H9 (cell line): Measurements from ENCODE around the gene PLEKHM3. TPM values are rescaled to one million over a fixed set of nuclear protein-coding genes. Genes with fewer than 3 reads are reported as not detected.

ENCODE experiments used
- DNase-seq: peaks from one replicate; pipeline ENCODE4 v3.0.0-alpha.2; 2017
- H2AFZ ChIP-seq: one replicate; pipeline ENCODE4 v1.6.1; 2013; ENCODE audit warnings: mild to moderate bottlenecking, low read length, control low read depth, moderate library complexity
- H2AK5ac ChIP-seq: 2 replicates; pipeline ENCODE4 v1.6.1; 2013; ENCODE audit warnings: low read length, control low read depth, mixed read lengths; ENCODE audit not compliant: insufficient read length
- H2BK120ac ChIP-seq: one replicate; pipeline ENCODE4 v1.6.1; 2013; ENCODE audit warnings: low read depth, mild to moderate bottlenecking, low read length, control low read depth, inconsistent platforms; ENCODE audit not compliant: poor library complexity, severe bottlenecking
- H2BK12ac ChIP-seq: 2 replicates; pipeline ENCODE4 v1.6.1; 2013; ENCODE audit warnings: low read length, control low read depth, mixed read lengths, low read depth; ENCODE audit not compliant: insufficient read length
- H2BK15ac ChIP-seq: 2 replicates; pipeline ENCODE4 v1.6.1; 2013; ENCODE audit warnings: low read depth, low read length, control low read depth
- H2BK20ac ChIP-seq: one replicate; pipeline ENCODE4 v1.6.1; 2013; ENCODE audit warnings: low read depth, mild to moderate bottlenecking, low read length, control low read depth, inconsistent platforms; ENCODE audit not compliant: poor library complexity, severe bottlenecking
- H2BK5ac ChIP-seq: 2 replicates; pipeline ENCODE4 v1.6.1; 2013; ENCODE audit warnings: low read length, control low read depth, mixed read lengths; ENCODE audit not compliant: insufficient read length
- H3K14ac ChIP-seq: 2 replicates; pipeline ENCODE4 v1.6.1; 2013; ENCODE audit warnings: low read length, control low read depth; ENCODE audit not compliant: insufficient read depth
- H3K18ac ChIP-seq: 2 replicates; pipeline ENCODE4 v1.6.1; 2013; ENCODE audit warnings: low read depth, mild to moderate bottlenecking, mixed read lengths, low read length, control low read depth; ENCODE audit not compliant: insufficient read length
- H3K23ac ChIP-seq: 2 replicates; pipeline ENCODE4 v1.6.1; 2013; ENCODE audit warnings: low read length, control low read depth, mixed read lengths, low read depth; ENCODE audit not compliant: insufficient read length
- H3K23me2 ChIP-seq: 2 replicates; pipeline ENCODE4 v1.6.1; 2013; ENCODE audit warnings: low read depth, mild to moderate bottlenecking, mixed read lengths, low read length, control low read depth; ENCODE audit not compliant: insufficient read length, poor library complexity, severe bottlenecking
- H3K27ac ChIP-seq: 2 replicates; pipeline ENCODE4 v1.5.1; 2013; ENCODE audit warnings: low read length, control low read depth, mixed read lengths, low read depth; ENCODE audit not compliant: insufficient read length
- H3K27me3 ChIP-seq: 2 replicates; pipeline ENCODE4 v1.6.1; 2013; ENCODE audit warnings: low read length, control low read depth, inconsistent platforms; ENCODE audit not compliant: insufficient read depth
- H3K4ac ChIP-seq: 2 replicates; pipeline ENCODE4 v1.6.1; 2013; ENCODE audit warnings: low read depth, mild to moderate bottlenecking, control low read depth, inconsistent platforms, low read length, moderate library complexity
- H3K4me1 ChIP-seq: 2 replicates; pipeline ENCODE4 v1.6.1; 2013; ENCODE audit warnings: low read length, control low read depth, inconsistent platforms; ENCODE audit not compliant: insufficient read depth
- H3K4me2 ChIP-seq: 2 replicates; pipeline ENCODE4 v1.6.1; 2013; ENCODE audit warnings: low read length, control low read depth, mixed read lengths; ENCODE audit not compliant: insufficient read length, insufficient read depth
- H3K56ac ChIP-seq: 2 replicates; pipeline ENCODE4 v1.6.1; 2013; ENCODE audit warnings: low read depth, mild to moderate bottlenecking, mixed read lengths, low read length, control low read depth; ENCODE audit not compliant: insufficient read length
- H3K79me1 ChIP-seq: 2 replicates; pipeline ENCODE4 v1.6.1; 2013; ENCODE audit warnings: low read depth, mild to moderate bottlenecking, moderate library complexity, low read length, control low read depth, inconsistent platforms; ENCODE audit not compliant: insufficient read depth, poor library complexity, severe bottlenecking
- H3K79me2 ChIP-seq: 2 replicates; pipeline ENCODE4 v1.6.1; 2013; ENCODE audit warnings: low read length, control low read depth, inconsistent platforms; ENCODE audit not compliant: insufficient read depth
- H3K9ac ChIP-seq: 2 replicates; pipeline ENCODE4 v1.6.1; 2013; ENCODE audit warnings: low read length, control low read depth, mixed read lengths; ENCODE audit not compliant: insufficient read length; ENCODE audit errors: extremely low read depth
- H3K9me3 ChIP-seq: one replicate; pipeline ENCODE4 v1.6.1; 2013; ENCODE audit warnings: low read depth, low read length, inconsistent platforms; ENCODE audit not compliant: control insufficient read depth
- H3T11ph ChIP-seq: one replicate; pipeline ENCODE4 v1.6.1; 2013; ENCODE audit warnings: mild to moderate bottlenecking, low read length, control low read depth, inconsistent platforms
- H4K20me1 ChIP-seq: one replicate; pipeline ENCODE4 v1.6.1; 2013; ENCODE audit not compliant: control insufficient read depth, insufficient read length, insufficient read depth
- H4K5ac ChIP-seq: 2 replicates; pipeline ENCODE4 v1.6.1; 2013; ENCODE audit warnings: low read depth, mild to moderate bottlenecking, mixed read lengths, low read length, control low read depth; ENCODE audit not compliant: insufficient read length
- H4K8ac ChIP-seq: replicated peaks from 2 replicates; pipeline ENCODE4 v1.6.1; 2013; ENCODE audit warnings: low read length, control low read depth, mixed read lengths, low read depth; ENCODE audit not compliant: insufficient read length
- H4K91ac ChIP-seq: 2 replicates; pipeline ENCODE4 v1.6.1; 2013; ENCODE audit warnings: low read depth, mild to moderate bottlenecking, moderate library complexity, mixed read lengths, low read length, control low read depth; ENCODE audit not compliant: insufficient read length
- H3K27ac Mint-ChIP-seq, 3 experiments: 2 replicates in 2 of 3; 3 replicates in 1 of 3; pipeline ENCODE4 v1.8.0; 2020 to 2021; ENCODE audit warnings: mixed read lengths in 3 of 3, mild to moderate bottlenecking in 1 of 3, moderate library complexity in 1 of 3
- H3K27me3 Mint-ChIP-seq: 2 replicates; pipeline ENCODE4 v1.8.0; 2021; ENCODE audit warnings: low read depth, mild to moderate bottlenecking, moderate library complexity, mixed read lengths
- H3K36me3 Mint-ChIP-seq, 3 experiments: 2 replicates in 2 of 3; 3 replicates in 1 of 3; pipeline ENCODE4 v1.8.0; 2020 to 2021; ENCODE audit warnings: low read depth in 3 of 3, mixed read lengths in 3 of 3; ENCODE audit not compliant: insufficient read depth in 1 of 3
- H3K4me1 Mint-ChIP-seq, 2 experiments: 2 replicates each; pipeline ENCODE4 v1.8.0; 2020; ENCODE audit warnings: mixed read lengths in 2 of 2
- H3K4me3 Mint-ChIP-seq, 2 experiments: 2 replicates in 1 of 2; 3 replicates in 1 of 2; pipeline ENCODE4 v1.8.0; 2020 to 2021; ENCODE audit warnings: mild to moderate bottlenecking in 2 of 2, mixed read lengths in 2 of 2, moderate library complexity in 1 of 2
- H3K9me3 Mint-ChIP-seq, 2 experiments: 2 replicates in 1 of 2; 3 replicates in 1 of 2; pipeline ENCODE4 v1.8.0; 2020; ENCODE audit warnings: mild to moderate bottlenecking in 2 of 2, mixed read lengths in 2 of 2, moderate library complexity in 1 of 2
- CTCF ChIP-seq: fragments of 200-600 bp; sonication (generic); conservative IDR thresholded peaks from 3 replicates; pipeline ENCODE4 v1.8.0; 2021; ENCODE audit warnings: antibody characterized with exemption, mild to moderate bottlenecking
- WGBS: extraction: QIAGEN DNeasy Blood & Tissue Kit; methylation state at CpG from one replicate; pipeline ENCODE4 v1.1.7; 2013; ENCODE audit warnings: missing lambda C conversion rate, low lambda C conversion rate, mixed read lengths; ENCODE audit not compliant: insufficient read length; ENCODE audit errors: extremely low coverage; 5-methylcytosine and 5-hydroxymethylcytosine counted together
- total RNA-seq: library from RNA; stranded (reverse); gene quantifications from 2 replicates; pipeline ENCODE4 v1.2.1, GENCODE V29; 2021

The PLEKHM3 gene
- total RNA-seq, 1 experiment from 2014 or later, result 7.5 TPM

GRCh38 chr2:208000701-208001395, 24.5 kb downstream of the PLEKHM3 start:
- H3K79me1 ChIP-seq, result no peaks in the 10 kb centered on the region
- no peak overlapping the region for H3K18ac ChIP-seq
- H3K27ac Mint-ChIP-seq, result no peak overlapping the region; a peak in 1 of 7 replicates
- H2BK15ac ChIP-seq, result no peak overlapping the region
- H4K91ac ChIP-seq, result no peak overlapping the region
- H3K27me3 ChIP-seq, result no peaks in the 10 kb centered on the region
- H3K4me3 Mint-ChIP-seq, result no peak overlapping the region
- H3K36me3 Mint-ChIP-seq, result peaks cover 0 to 6% (median 0%) of the 10 kb centered on the region in 3 experiments; a peak in 3 of 7 replicates
- peaks cover 2 to 5% of the 10 kb centered on the region in 2 experiments for H3K4me1 Mint-ChIP-seq
- no peak overlapping the region for H2AK5ac ChIP-seq
- no peaks in the 10 kb centered on the region for H3K4me1 ChIP-seq
- no peak for DNase-seq
- no peak overlapping the region for H3K4me2 ChIP-seq
- no peak overlapping the region for H3K27ac ChIP-seq
- H2BK12ac ChIP-seq, result no peak overlapping the region
- H4K20me1 ChIP-seq, result no peaks in the 10 kb centered on the region
- H3K79me2 ChIP-seq, result no peaks in the 10 kb centered on the region
- H3K23ac ChIP-seq, result no peak overlapping the region
- no peak overlapping the region for H3T11ph ChIP-seq
- H4K5ac ChIP-seq, result no peak overlapping the region
- H4K8ac ChIP-seq, result no peak overlapping the region
- no peaks in the 10 kb centered on the region for H3K23me2 ChIP-seq
- H2BK120ac ChIP-seq, result no peak overlapping the region
- H3K56ac ChIP-seq, result no peak overlapping the region
- H3K9ac ChIP-seq, result no peak overlapping the region
- H3K4ac ChIP-seq, result no peak overlapping the region
- H2BK20ac ChIP-seq, result no peak overlapping the region
- no peaks in the 10 kb centered on the region for H3K9me3 ChIP-seq
- no peak overlapping the region for H2BK5ac ChIP-seq
- H3K14ac ChIP-seq, result no peak overlapping the region
- no peaks in the 10 kb centered on the region for H3K27me3 Mint-ChIP-seq
- TF ChIP-seq CTCF, result no peak
- no peak overlapping the region for H2AFZ ChIP-seq
- no peaks in the 10 kb centered on the region for H3K9me3 Mint-ChIP-seq
- no CpG with 5 or more reads among the region's 10 CpGs for WGBS
